NCI-H82 treated with DMSO at 0.1 percent for 48 hours (cell line): ENCODE data around the gene WDR31.
"Not testable (repeated sequence)": the region's sequence is repeated elsewhere in the genome, so short reads cannot be mapped to it uniquely, and the experiment has no call there.

Experiments used
- DNase-seq: peaks from one replicate; lab custom pipeline; 2025; ENCODE audit not compliant: unreplicated experiment; lab: John Stamatoyannopoulos, UW

The WDR31 gene

DNA sequence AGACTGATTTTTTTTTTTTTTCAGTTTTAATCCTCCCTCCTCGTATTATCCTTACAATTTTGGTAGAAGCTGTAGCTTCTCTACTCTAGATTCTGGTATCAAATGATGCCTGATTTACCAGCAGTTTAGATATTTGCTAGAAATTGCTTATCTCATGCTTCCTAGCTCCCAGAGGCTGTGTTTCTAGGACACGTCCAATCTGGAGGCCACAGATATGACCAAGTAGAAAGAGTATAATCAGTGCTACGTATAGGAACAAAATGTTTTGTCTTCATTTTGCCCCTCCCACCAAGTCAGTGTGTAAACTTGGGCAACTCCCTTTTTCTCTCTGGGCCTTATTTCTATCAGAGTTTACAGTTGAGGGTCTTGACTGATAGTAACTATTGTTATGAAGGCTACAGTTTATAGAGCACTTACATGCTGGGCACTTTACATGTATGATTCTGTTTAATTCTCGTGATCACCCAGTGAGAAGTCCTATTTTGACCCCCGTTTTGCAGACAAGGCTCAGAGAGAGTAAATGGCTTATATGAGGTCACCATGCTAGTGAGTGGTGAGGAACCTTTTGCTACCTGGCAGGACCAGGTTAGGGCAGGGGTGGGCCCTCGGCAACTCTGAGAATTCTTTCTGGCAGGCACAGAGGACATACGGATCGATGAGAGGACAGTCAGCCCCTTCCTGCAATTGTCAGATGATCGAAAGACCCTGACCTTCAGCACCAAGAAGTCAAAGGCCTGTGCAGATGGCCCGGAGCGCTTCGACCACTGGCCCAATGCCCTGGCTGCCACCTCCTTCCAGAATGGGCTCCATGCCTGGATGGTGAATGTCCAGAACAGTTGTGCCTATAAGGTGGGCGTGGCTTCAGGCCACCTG is 29.1 kb upstream of the WDR31 start:
- DNase-seq = no peak

DNA sequence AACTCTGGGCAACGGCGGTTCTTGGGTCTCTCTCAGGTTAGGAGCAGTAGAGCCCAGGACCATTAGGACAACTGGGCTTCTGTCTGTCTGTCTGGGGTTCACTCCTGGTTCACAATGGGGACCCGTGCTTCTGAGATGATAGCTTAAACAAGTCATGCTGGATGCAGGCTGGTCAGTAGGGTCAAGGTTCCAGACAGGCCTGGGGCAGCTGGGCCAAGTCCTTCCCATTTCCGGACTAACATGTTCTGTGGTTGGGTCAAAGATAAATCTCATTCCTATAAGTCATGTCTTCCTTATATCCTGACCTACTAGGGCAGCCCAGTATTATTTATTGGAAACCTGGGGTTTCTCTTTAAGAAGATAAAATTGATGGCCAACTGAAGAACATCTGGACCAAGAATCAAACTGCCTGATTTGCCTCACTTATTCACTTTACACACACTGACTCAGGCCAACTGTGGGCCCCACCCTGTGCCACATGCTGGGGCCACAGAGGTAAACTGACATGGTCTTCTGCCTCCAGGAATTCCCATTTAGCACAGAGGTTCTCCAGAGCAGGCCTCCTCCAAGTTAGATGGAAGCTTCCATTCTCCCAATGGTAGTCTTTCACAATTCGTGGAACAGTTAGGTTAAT is 28.4 kb upstream of the WDR31 start:
- no peak for DNase-seq

DNA sequence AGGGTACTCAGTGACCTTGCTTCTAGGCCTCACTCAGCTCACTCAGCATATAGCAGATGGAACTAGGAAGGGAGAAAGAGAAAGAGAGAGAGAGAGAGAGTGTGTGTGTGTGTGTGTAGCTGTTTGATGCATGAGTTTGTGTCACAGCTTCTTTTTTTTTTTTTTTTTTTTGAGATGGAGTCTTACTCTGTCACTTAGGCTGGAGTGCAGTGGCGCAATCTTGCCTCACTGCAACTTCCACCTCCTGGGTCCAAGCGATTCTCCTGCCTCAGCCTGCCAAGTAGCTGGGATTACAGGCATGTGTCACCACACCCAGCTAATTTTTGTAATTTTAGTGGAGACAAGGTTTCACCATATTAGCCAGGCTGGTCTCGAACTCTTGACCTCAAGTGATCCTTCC is 25.6 kb upstream of the WDR31 start:
- not testable (repeated sequence) for DNase-seq

GRCh38 chr9:113364951-113365350 is 24.9 kb upstream of the WDR31 start:
- no peak for DNase-seq

GRCh38 chr9:113363336-113363735 is 23.3 kb upstream of the WDR31 start:
- no peak for DNase-seq

DNA sequence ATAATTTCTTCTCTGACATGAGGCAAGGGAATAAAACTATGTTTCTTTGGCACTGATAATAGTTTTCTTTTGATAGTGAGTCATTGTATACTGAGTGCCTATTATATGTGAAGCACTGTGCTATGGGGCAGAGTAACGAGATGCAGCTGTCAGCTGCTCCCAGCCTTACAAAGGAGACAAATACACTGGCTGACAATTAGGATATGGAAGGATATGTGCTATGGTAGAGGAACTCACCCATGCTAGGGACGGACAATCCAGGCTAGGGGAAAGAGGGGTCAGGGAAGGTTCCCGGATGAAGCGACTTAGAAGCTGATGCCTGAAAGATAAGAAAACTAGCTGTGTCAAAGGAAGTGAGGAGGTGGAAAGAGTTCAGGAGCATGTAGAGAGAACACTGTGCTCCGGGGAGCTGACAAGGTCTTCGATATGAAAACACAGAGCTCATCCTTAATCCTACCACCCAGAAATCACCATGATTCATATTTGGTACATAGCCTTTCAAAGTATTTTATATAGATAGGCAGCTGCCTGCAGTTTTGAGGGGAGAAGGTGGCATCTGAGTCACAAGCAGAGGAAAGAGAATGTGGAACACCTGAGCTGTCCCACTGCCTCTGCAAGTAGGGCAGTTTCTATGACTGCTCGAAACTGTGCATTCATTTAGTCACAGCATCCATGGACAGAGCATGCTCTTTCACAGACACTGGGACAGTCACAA is 21.4 kb upstream of the WDR31 start:
- no peak for DNase-seq

DNA sequence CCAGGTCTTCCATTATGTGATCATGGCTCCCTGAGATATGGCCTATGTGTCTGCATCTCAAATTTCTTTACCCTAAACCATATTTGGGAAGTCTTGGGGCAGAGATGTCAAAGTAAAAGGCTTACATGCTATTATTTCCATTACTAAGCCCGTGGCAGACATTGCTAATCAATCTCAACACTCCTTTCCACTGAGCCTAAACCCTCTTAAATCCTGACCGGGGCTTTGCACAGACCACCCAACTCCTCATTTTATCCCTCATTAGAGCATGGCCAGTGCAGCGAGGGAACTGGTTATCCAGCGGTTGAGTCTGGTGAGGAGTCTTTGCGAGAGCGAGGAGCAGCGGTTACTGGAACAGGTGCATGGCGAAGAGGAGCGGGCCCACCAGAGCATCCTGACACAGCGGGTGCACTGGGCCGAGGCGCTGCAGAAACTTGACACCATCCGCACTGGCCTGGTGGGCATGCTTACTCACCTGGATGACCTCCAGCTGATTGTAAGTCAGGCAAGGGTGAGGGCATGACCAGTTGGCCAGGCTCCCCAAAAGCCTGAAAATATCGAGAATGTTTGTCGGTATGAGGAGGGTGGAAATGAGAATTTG is 20.3 kb upstream of the WDR31 start:
- no peak for DNase-seq

DNA sequence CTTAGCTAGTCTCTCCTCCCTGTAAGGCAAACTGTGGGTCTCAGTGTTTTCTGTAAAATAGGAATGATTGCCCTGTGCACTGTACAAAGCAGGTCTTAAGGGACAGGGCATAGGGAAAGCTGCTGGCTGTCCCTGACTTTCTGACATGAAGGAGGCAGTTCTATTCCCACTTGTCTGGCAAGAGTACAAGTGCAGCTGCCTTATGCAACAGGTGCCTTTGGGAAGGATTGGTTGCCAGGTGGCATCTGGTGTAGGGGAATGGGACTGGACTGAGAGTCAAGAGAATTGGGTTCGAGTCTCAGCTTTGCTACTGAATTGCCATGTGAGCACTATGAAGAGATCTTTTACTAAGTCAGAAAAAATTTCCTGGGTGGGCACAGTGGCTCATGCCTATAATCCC is 19.3 kb upstream of the WDR31 start:
- DNase-seq = no peak

- DNase-seq = no peak
Observed at GRCh38 chr9:113356686-113357292, 16.7 kb upstream of the WDR31 start.

DNA sequence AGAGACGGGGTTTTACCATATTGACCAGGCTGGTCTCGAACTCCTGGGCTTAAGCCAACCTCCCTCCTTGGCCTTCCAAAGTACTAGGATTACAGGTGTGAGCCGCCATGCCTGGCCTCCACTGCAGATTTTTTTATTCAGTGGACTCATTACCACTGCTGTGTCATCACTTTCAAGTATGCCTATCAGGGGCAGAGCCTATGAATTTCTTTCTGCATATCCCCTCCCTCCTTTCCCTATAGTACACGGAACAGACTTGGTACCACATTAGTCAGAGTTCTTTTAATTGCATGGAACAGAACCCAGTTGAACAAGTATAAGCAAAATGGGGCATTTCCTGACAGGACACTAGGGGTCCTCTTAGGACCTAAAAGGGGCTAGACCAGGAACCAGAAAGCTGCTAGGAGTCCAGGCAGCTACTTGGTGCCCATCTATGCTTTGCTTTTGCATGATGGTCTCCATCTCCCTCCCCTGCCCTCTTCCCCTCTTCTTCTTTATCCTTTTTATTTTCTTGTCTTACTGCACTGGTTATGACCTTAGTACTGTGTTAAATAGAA is 15.0 kb upstream of the WDR31 start:
- no peak for DNase-seq

- DNase-seq = no peak
Observed at GRCh38 chr9:113352411-113352810, 12.3 kb upstream of the WDR31 start.

DNA sequence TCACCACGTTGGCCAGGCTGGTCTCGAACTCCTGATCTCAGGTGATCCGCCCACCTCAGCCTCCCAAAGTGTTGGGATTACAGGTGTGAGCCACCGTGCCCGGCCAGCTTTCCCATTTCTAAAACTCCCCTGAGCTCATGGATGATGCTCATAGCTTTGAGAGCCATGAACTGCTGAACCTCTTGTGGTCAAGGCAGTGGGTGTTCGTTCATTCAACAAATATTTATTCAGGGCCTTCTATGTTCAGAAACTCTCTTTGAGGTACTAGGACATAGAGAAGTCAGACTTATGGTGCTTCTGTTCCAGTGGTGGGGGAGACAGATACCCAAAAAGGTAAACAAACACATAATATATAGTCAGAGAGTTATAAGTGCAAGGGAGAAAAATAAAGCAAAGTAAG is 11.9 kb upstream of the WDR31 start:
- DNase-seq = no peak

- DNase-seq = no peak
Observed at GRCh38 chr9:113350937-113351336, 10.9 kb upstream of the WDR31 start.

DNA sequence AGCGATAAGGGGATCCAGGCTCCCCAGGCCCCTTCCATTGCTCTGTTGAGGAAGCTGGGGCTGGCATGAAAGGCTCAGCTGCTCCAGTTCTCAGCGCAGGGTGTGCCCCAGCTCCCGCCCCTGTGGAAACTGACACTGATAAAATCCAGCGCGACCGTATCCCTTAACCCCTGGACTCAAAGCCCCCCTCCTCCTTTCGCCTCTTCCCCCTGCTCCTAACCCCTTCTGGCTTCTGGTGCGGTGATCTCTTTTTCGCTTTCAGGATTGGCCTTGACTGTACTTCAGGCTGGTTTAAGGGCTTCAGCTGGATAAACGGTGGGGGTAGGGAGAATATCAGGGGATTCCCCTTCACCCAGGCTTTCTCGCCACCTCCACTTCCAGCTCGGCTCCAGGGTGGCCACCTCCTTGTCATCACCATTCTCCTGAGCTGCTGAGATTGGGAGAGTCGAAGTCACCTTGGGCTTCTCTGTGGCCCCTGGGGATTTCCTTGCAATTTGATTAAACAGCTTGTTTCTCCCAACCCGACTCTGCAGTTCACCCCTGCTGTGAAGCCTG is 10.1 kb upstream of the WDR31 start:
- DNase-seq = peak; percentile 23

DNA sequence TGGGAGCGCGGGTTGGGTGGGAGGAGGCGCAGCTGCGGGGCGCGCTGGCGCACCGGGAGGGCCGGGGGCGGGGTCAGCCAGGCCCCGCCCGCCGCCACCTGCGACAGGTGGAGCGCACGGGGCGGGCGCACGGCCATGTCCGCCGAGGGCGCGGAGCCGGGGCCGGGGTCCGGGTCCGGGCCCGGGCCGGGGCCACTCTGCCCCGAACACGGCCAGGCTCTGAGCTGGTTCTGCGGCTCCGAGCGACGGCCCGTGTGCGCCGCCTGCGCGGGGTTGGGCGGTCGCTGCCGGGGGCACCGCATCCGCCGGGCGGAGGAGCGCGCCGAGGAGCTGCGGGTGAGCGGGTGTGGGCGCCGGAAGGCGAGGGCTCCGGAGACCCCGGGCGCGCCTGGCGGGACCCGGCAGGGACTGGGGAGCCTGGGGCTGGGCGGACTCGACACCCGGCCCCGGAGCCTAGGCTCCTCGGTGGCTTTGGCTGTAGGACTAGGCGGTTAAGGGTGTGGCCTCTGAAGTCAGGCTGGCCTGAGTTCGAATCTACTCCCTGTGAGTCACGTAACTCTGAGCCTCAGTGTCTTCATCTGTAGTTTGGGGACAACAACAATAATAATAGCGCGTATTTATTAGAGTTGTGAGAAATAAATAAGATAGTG is 9.5 kb upstream of the WDR31 start, which contains the start of gene BSPRY:
Gene BSPRY (plus strand): TSS at position 97 of the 650 bp plus-strand sequence. CDS start 39 bp downstream, at position 136.
- no peak for DNase-seq

DNA sequence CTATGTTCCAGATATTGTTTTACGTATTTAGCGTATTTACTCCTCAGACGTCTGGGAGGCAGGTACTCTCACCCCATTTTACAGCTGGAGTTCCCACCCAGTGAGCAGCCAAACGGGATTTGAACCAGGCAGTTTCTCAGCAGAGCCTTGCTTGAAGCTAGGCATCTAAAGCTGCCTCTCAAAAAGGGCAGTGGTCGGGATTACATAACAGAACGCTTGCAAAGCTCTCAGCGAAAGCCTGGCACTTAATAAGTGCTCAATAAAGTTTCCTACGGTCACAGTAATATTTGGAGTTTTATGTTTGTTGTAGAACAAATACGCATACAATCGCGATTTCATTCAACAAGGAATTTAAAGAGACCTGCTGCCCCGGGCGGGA is 9.0 kb upstream of the WDR31 start:
- no peak for DNase-seq

- no peak for DNase-seq
Observed at GRCh38 chr9:113348437-113348836, 8.4 kb upstream of the WDR31 start.

- no peak for DNase-seq
Observed at GRCh38 chr9:113345671-113346070, 5.6 kb upstream of the WDR31 start.

GRCh38 chr9:113345190-113345589 is 5.1 kb upstream of the WDR31 start:
- DNase-seq = no peak

- DNase-seq = peak; percentile 72
Observed at GRCh38 chr9:113343732-113344231, 3.7 kb upstream of the WDR31 start.
